ENCODE results near the gene AGAP3.

DNA sequence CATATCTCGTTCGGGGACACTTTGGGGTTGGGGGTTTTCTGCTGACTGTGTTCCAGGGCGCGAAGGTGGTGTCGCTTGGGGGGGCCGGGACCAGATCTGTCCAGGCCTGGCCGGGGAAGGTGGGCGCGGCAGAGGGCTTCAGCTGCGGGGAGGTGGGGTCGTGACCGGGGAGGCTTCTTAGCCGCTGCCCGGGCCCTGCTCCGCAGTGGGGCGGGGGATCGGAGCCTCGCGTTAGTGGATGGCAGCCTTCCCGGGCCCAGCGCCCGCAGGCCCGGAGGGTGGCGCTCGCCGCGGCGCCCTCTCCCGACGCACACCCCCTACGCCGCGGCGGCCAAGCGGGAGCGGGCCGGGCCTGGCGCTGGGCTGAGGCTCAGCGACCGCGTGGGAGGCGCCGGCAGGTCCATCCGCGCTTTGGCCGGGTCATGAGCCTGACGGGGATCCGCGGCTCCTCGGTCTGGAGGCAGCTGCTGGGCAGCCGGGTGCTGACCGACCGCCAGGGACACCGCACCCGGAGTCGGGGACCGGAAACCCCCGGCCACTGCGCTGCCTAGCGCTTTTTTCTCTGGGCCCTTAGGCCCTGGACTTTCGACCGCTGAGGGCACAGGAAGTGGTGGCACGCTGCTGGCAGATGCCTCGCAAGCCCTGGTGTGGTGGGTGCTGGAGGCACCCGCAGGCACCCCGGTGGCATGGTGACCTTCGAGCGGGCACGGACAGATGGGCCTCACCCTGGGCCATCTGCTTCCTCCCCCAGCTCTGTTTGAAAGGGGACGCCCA is 1.2 kb downstream of the AGAP3 start:
- TF ChIP-seq, protein P1, sequence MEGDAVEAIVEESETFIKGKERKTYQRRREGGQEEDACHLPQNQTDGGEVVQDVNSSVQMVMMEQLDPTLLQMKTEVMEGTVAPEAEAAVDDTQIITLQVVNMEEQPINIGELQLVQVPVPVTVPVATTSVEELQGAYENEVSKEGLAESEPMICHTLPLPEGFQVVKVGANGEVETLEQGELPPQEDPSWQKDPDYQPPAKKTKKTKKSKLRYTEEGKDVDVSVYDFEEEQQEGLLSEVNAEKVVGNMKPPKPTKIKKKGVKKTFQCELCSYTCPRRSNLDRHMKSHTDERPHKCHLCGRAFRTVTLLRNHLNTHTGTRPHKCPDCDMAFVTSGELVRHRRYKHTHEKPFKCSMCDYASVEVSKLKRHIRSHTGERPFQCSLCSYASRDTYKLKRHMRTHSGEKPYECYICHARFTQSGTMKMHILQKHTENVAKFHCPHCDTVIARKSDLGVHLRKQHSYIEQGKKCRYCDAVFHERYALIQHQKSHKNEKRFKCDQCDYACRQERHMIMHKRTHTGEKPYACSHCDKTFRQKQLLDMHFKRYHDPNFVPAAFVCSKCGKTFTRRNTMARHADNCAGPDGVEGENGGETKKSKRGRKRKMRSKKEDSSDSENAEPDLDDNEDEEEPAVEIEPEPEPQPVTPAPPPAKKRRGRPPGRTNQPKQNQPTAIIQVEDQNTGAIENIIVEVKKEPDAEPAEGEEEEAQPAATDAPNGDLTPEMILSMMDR (IDR thresholded peaks at IDR 0.05; ENCODE audit: insufficient read depth, low read depth, low read length): no peak
- TF ChIP-seq EZH2 (IDR thresholded peaks at IDR 0.05; ENCODE audit: insufficient read depth, low read length): no peak

Data from astrocyte (in vitro differentiated cells and primary cell).